ENCODE results near the gene MYO15B.

DNA sequence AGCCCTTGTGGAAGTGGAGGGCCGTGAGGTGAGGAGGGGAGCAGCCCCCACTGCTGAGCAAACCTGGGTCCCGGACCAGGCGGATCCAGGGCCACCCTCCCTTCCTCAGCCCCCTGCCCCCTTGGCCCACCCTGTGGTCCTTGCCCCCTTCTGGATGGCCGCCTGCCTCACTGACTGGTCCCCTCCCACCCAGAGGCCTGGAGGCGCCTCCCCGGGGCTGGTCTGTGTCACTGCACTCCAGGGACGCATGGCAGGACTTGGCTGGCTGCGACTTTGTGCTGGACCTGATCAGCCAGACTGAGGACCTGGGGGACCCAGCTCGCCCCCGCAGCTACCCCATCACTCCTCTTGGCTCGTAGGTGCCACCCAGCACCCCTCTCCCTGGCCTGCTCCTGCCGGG lies 26.4 kb downstream of the MYO15B start:
- TF ChIP-seq, protein P1, sequence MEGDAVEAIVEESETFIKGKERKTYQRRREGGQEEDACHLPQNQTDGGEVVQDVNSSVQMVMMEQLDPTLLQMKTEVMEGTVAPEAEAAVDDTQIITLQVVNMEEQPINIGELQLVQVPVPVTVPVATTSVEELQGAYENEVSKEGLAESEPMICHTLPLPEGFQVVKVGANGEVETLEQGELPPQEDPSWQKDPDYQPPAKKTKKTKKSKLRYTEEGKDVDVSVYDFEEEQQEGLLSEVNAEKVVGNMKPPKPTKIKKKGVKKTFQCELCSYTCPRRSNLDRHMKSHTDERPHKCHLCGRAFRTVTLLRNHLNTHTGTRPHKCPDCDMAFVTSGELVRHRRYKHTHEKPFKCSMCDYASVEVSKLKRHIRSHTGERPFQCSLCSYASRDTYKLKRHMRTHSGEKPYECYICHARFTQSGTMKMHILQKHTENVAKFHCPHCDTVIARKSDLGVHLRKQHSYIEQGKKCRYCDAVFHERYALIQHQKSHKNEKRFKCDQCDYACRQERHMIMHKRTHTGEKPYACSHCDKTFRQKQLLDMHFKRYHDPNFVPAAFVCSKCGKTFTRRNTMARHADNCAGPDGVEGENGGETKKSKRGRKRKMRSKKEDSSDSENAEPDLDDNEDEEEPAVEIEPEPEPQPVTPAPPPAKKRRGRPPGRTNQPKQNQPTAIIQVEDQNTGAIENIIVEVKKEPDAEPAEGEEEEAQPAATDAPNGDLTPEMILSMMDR (IDR thresholded peaks at IDR 0.05) = no peak
- no peak for TF ChIP-seq EZH2 (IDR thresholded peaks at IDR 0.05; ENCODE audit: borderline replicate concordance, insufficient read depth, low read depth, low read length, poor library complexity, severe bottlenecking)
